K562 (cell line): ENCODE data around the gene SPAM1.

Source experiments
- ASH1L ChIP-seq: fragments of 450-650 bp; IDR thresholded peaks from 2 replicates; pipeline ENCODE4 v1.6.1; 2018; ENCODE audit warnings: borderline replicate concordance, mild to moderate bottlenecking, low read depth; ENCODE audit not compliant: partially characterized antibody
- CAMTA2 ChIP-seq: fragments of 250-450 bp; sonication (Bioruptor Pico); conservative IDR thresholded peaks from 2 replicates; pipeline ENCODE4 v1.5.1; 2022
- E2F1 ChIP-seq: sonication (generic); formaldehyde crosslinking; IDR thresholded peaks from 2 replicates; pipeline ENCODE4 v1.8.1; 2023; ENCODE audit warnings: mild to moderate bottlenecking, missing genetic modification reagents, moderate library complexity
- ELF1 ChIP-seq: fragments of 200-800 bp; sonication (Bioruptor generic); IDR thresholded peaks from 2 replicates; pipeline ENCODE4 v1.6.1; 2016; ENCODE audit warnings: missing genetic modification characterization, missing compliant biosample characterization
- NFIC ChIP-seq: fragments of 450-650 bp; IDR thresholded peaks from 2 replicates; pipeline ENCODE4 v1.6.1; 2017; ENCODE audit warnings: mild to moderate bottlenecking, inconsistent platforms
- PTRF ChIP-seq: fragments of 450-650 bp; IDR thresholded peaks from 2 replicates; pipeline ENCODE4 v1.6.1; 2016; ENCODE audit warnings: mild to moderate bottlenecking, missing genetic modification characterization, missing compliant biosample characterization
- SNIP1 ChIP-seq: fragments of 450-650 bp; IDR thresholded peaks from 2 replicates; pipeline ENCODE4 v1.7.1; 2017; ENCODE audit warnings: low read depth, mild to moderate bottlenecking
- SP1 ChIP-seq: sonication (generic); formaldehyde crosslinking; IDR thresholded peaks from 2 replicates; pipeline ENCODE4 v1.8.1; 2022; ENCODE audit warnings: mild to moderate bottlenecking, missing genetic modification reagents
- SP2 ChIP-seq: IDR thresholded peaks from 2 replicates; pipeline ENCODE4 v1.6.1; 2011; ENCODE audit warnings: mild to moderate bottlenecking, low read depth, low read length, moderate library complexity; ENCODE audit not compliant: poor library complexity, severe bottlenecking; ENCODE audit errors: extremely low read depth
- ZNF175 ChIP-seq: fragments of 200-800 bp; sonication (Bioruptor generic); IDR thresholded peaks from 2 replicates; pipeline ENCODE4 v1.6.1; 2016; ENCODE audit warnings: low read depth, mild to moderate bottlenecking, missing genetic modification characterization, missing compliant biosample characterization
- ZNF280A ChIP-seq: fragments of 450-650 bp; IDR thresholded peaks from 2 replicates; pipeline ENCODE4 v1.6.1; 2018; ENCODE audit warnings: mild to moderate bottlenecking, low read depth; ENCODE audit not compliant: partially characterized antibody

DNA sequence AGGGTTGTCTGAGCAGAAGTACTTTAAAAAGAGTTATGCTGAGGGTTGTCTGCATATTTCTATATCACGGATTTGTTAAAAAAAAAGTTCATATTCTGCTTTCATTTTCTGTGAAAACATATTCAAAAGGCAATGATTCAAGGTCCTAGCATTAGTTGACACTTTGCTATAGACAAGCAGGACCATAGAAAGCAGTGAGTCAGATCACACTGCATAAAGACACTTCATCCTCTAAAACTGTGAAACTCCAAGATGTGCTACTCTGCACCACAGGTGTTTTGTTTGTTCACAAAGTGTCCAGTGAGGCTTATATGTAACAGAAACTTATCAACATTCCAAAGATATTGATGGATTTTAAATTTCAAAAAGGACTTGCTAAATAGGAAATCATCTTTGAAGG, 47.0 kb downstream of the SPAM1 start:
- TF ChIP-seq CAMTA2 (CRISPR knock-in tag) (no peak), SNIP1 (no peak), E2F1 (CRISPR knock-in tag) (no peak), ELF1 (tag) (no peak), ZNF280A (no peak), PTRF (tag) (no peak), ASH1L (no peak), SP1 (CRISPR knock-in tag) (no peak), NFIC (no peak), SP2 (no peak), ZNF175 (CRISPR knock-in tag) (no peak)
